Measurements from ENCODE around the gene NTN3. TPM values are rescaled to one million over a fixed set of nuclear protein-coding genes. Genes with fewer than 3 reads are reported as not detected.

Gene NTN3
- total and polyA plus RNA-seq, 3 donors from 2014 or later, result 1.1 to 1.7 TPM; not detected in 1

- no peaks in the 10 kb centered on the region for H3K36me3 ChIP-seq (ENCODE audit: low read depth, missing control alignments)
- intact Hi-C loops (cut with DNase I; ENCODE audit: low total_unique reads), result no loop called here
- no peak for DNase-seq
- TF ChIP-seq POLR2A (IDR thresholded peaks at IDR 0.05), result no peak
- TF ChIP-seq CTCF (IDR thresholded peaks at IDR 0.05), result no peak
- H3K9me3 ChIP-seq, result no peaks in the 10 kb centered on the region
- 93% methylated on average over 15 to 29 of the region's 29 CpGs for WGBS, 2 donors
- H3K27ac ChIP-seq, result no peak overlapping the region
- no peaks in the 10 kb centered on the region for H3K27me3 ChIP-seq
- no peak overlapping the region for H3K4me3 ChIP-seq
- H3K4me1 ChIP-seq, result peaks cover 30% of the 10 kb centered on the region
These were observed 28.9 kb downstream of the NTN3 start for GRCh38 chr16:2499890-2500429.

DNA sequence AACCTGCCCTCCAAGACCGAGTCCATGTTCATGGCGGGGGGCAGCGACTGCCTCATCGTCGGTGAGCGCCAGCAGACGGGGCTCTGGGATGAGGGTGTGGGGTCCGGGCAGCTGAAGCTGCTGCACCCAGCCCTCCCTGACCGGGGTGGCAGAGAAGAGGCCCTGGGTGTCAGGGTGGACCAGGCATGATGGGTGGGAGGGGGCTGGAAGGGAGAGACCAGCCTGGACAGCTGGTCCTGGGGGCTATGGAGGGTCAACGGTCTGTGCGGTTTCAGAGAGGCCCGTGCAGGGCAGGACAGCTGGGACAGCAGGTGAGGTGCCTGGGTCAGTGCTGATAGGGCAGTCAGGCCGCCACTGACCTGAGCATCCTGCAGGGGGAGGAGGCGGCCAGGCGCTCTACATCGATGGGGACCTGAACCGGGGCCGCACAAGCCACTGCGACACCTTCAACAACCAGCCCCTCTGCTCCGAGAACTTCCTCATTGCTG lies 29.4 kb downstream of the NTN3 start:
- Histone ChIP-seq H3K4me3 (no peak overlapping the region), H3K36me3 (ENCODE audit: low read depth, missing control alignments) (no peaks in the 10 kb centered on the region), H3K27me3 (no peaks in the 10 kb centered on the region), H3K9me3 (no peaks in the 10 kb centered on the region), H3K27ac (no peak overlapping the region), H3K4me1 (peaks cover 30% of the 10 kb centered on the region)
- 80 to 88% methylated on average over 12 to 20 of the region's 20 CpGs for WGBS, 2 donors
- DNase-seq, result no peak
- TF ChIP-seq POLR2A (IDR thresholded peaks at IDR 0.05) (no peak), CTCF (IDR thresholded peaks at IDR 0.05) (no peak)
- intact Hi-C loops (cut with DNase I; ENCODE audit: low total_unique reads), result no loop called here

- no peak for TF ChIP-seq POLR2A (IDR thresholded peaks at IDR 0.05)
- TF ChIP-seq CTCF (IDR thresholded peaks at IDR 0.05), result peak; percentile 97 to 98 (median 98)
- H3K4me3 ChIP-seq, result no peak overlapping the region
- H3K9me3 ChIP-seq, result no peaks in the 10 kb centered on the region
- H3K27ac ChIP-seq, result peak overlapping the region in 1 of 2 donors; percentile 51
- H3K4me1 ChIP-seq, result peaks cover 30% of the 10 kb centered on the region
- 47% methylated on average over 23 of the region's 23 CpGs; no CpG with 5 or more reads in 1 of the 2 donors for WGBS, 2 donors
- DNase-seq, result peak; percentile 91
- no peaks in the 10 kb centered on the region for H3K27me3 ChIP-seq
- no peaks in the 10 kb centered on the region for H3K36me3 ChIP-seq (ENCODE audit: low read depth, missing control alignments)
- intact Hi-C loops (cut with DNase I; ENCODE audit: low total_unique reads), result no loop called here
These were observed 30.0 kb downstream of the NTN3 start for GRCh38 chr16:2500918-2501750.

- Histone ChIP-seq H3K9me3 (no peaks in the 10 kb centered on the region), H3K27me3 (no peaks in the 10 kb centered on the region), H3K36me3 (ENCODE audit: low read depth, missing control alignments) (no peaks in the 10 kb centered on the region), H3K4me1 (peaks cover 26% of the 10 kb centered on the region), H3K4me3 (no peak overlapping the region), H3K27ac (no peak overlapping the region)
- no peak for TF ChIP-seq CTCF (IDR thresholded peaks at IDR 0.05)
- no peak for TF ChIP-seq POLR2A (IDR thresholded peaks at IDR 0.05)
- intact Hi-C loops (cut with DNase I; ENCODE audit: low total_unique reads), result no loop called here
- no peak for DNase-seq
- 68 to 86% methylated on average over 7 to 18 of the region's 18 CpGs for WGBS, 2 donors
These were observed 31.1 kb downstream of the NTN3 start for GRCh38 chr16:2501946-2502895.
